NCI-H1048 (cell line): Measurements from ENCODE around the gene CNTNAP5.
A peak's percentile ranks its signal among the peaks of the same experiment; 100 is the strongest.

Experiments used
- DNase-seq: peaks from one replicate; lab custom pipeline; 2025; lab: John Stamatoyannopoulos, UW

Gene CNTNAP5

GRCh38 chr2:124025171-124025580 lies at the start of gene CNTNAP5:
Gene CNTNAP5, plus strand, starts transcription at chr2:124025287. Its CDS starts 364 bp downstream, at chr2:124025651.
- peak; percentile 51 for DNase-seq

GRCh38 chr2:123976054-123976648 lies 48.9 kb upstream of the CNTNAP5 start:
- no peak for DNase-seq

GRCh38 chr2:123993728-123994323 lies 31.3 kb upstream of the CNTNAP5 start:
- DNase-seq = no peak

DNA sequence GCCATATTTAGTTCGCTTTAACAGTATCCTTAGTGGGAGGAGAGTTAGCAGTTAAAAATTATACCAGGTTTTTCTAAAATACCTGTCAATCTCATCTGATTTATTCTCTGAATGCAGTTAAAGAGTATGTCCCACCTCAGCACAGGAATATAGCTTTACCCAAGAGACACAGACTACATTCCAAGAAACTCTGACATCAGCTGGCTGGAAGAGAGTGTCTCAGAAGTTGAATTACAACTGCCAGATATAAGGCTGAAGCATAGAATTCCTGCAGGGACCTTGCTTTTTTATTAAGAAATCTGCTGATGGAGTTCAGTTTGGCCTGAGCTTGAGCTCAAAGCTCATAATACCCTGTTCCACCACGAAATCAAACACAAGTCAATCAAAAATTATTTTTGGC lies 25.4 kb upstream of the CNTNAP5 start:
- DNase-seq = no peak

GRCh38 chr2:124001696-124002430 lies 23.2 kb upstream of the CNTNAP5 start:
- DNase-seq = no peak

DNA sequence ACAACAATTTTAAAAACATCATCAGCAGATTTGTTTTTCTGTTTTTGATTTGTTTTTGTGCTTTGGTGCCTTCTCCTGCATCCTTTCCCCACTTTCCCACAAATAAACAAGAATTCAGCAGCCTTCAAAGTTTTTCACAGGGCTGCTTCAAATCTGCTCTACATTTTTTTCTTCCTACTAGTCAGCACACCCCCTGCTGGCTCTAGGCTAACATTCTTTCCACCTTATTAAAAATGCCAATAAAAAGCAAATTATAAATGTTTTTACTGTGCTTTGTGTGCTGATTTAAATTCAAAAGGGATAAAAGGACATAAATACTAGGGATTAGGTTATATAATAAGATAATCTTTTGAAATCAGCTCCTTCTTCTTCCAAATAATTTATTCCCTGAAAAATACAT lies 6.2 kb upstream of the CNTNAP5 start:
- DNase-seq = no peak

GRCh38 chr2:124024561-124025170 lies 421 bp upstream of the CNTNAP5 start:
- no peak for DNase-seq

DNA sequence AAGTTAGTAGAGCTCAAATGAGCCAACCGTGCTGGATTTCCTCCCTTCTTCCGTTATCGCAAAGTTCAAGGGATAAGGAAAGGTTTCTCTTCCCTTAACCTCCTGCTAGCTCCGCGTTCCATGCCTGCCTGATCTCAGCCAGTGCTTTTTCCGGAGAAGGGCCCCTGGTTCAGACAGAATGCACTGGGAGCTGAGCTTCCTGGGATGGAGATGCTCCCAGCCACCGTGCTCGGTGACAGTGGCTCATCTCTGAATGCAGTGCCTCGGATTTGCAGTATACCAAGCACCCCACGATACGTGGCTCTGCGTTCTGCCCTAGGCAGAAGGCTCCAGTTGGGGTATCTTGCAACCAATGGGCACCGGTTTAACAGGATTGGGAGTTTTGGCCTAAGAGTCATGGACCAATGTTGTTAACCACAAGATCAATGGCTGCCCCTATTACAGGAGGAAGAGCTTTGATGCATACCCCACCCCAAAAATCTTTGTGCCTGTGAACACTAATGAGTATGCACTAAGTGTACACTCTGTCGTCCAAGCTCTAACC lies 876 bp downstream of the CNTNAP5 start:
- no peak for DNase-seq

DNA sequence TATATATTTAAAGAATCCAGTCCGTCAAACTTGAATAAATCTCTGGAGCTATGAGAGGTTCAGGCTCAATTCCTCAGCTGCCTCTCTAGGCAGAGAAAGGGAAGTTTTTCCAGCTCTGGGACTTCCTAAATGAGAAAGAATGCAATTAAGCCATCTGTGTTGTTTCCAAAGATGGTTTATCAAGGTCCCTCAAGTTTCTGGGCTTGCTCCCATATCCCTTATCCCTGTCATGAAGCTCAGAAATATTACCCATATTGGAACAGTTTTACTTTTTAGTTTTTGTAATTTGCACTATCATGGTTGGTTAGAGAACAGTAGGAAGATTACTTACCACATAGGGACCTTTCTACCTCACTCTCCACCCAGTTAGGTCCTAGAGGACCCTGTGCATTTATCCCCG lies 1.4 kb downstream of the CNTNAP5 start:
- no peak for DNase-seq

DNA sequence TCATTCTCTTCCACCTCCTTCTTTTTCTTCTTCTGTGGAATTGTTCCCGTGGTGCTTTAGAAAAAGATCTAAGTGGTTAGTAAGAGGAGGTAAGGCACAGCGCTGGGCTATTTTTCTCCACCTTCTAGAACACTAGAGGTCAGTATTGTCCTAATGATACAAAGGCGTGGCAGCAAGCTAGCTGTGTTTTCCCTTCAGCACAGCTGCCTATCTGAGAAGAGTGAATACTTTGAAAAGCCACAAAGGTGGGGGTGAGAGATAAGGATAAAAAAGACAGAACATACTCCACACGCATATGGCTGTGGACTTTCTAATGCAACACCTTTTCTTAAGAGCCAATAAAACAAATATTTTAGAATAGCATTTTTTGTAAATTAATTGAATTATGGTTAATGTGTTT lies 2.1 kb downstream of the CNTNAP5 start:
- no peak for DNase-seq

GRCh38 chr2:124032799-124033198 lies 7.7 kb downstream of the CNTNAP5 start:
- no peak for DNase-seq

GRCh38 chr2:124034265-124034664 lies 9.2 kb downstream of the CNTNAP5 start:
- no peak for DNase-seq

- DNase-seq = no peak
Observed at GRCh38 chr2:124035001-124035400, 9.9 kb downstream of the CNTNAP5 start.

DNA sequence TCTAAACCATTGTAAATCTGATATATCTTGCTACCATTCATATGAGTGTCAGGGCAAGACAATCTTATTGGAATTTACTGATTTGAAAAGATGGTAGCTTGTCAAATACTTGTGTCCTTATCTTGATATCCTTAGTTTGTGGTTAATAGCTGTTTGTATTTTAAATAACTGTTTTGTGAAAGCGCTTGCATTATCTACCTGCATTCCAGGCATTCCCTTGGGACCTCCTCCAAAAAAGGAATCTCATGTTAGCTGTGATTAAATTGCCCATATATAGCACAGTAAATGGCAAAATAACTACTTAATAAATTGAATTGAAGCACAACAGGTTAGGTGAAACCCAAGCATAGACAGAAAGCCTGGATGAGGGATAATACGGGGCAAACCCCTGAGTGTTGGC lies 13.9 kb downstream of the CNTNAP5 start:
- no peak for DNase-seq

DNA sequence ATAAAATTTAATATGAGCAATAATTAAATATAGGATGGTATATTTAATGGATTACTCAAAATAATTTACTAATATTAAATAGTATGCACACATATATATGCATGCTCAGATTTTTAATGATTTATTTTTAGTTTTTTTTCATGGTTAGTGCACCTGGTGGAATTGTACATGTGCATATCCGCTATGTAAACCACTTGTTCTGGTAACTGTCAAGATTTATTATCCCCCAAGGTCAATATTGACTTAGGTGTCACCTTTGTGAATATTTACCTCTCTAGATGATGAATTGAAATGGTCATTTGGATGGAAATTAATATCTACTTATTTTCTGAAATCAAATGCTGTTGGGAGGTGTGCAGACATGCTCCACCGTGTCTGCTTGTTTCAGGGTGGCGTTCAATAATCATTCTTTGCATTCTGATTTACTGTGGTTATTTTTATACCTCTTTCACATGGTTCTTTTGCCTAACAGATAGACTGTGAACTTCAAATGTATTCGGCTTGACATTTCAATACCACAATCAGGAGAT lies 14.7 kb downstream of the CNTNAP5 start:
- no peak for DNase-seq

DNA sequence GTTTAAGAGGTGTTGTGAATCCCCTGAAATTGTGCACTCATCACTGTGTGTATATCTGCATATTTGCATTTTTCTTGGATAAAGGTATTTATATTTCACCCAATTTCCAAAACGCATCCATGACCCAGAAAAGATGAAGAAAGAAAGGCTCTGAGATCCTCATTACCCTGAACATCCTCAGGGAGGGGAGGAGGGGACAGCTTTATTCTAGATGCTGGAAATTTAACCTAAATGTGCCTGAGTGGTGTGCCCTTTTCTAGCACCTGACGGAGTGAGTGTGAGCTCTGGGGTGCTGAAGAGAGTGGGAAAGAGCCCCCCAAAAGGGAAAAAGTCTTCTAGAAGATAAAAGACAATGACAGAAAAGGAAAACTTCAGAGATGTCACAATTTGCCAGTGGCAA lies 20.8 kb downstream of the CNTNAP5 start:
- DNase-seq = no peak

- DNase-seq = no peak
Observed at GRCh38 chr2:124046332-124046731, 21.2 kb downstream of the CNTNAP5 start.

- no peak for DNase-seq
Observed at GRCh38 chr2:124048102-124048501, 23.0 kb downstream of the CNTNAP5 start.

DNA sequence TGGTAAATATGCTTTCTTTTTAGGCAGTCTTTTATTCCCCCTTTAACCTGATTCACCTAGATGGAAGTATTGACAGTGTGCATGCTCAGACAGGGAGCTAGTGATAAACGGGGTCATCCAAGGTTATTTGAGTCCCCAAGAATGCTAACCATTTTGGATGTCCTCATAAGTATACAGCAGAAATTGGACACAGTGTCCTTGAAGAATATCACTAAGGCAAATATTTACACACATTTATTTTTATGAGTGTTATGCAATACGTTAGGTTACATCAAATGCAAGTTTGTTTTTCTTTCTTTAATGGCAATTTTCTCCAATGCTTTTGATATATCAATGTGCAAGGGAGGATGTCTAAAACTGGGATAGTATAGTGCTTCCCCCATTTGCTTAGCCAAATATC lies 23.6 kb downstream of the CNTNAP5 start:
- DNase-seq = no peak

- no peak for DNase-seq
Observed at GRCh38 chr2:124049136-124049535, 24.0 kb downstream of the CNTNAP5 start.

- DNase-seq = no peak
Observed at GRCh38 chr2:124050833-124051497, 25.9 kb downstream of the CNTNAP5 start.

DNA sequence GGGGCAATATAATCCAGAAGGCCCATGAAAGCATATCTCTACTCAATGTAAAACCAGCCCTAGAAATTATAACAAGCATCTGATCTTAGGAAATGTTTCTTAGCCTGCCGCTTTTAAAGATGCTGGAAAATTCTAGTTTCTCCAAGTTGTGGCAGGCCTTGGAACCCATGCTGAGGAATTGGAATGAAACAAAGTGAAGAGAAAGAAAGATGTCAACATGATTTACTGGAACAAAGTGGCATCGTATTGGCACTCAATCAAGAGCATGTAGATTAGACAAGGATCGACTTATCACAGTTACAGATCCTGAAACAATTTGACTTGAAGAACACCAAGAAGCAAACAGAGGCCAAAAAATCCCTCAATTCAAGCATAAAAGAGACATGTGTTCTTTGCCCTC lies 28.7 kb downstream of the CNTNAP5 start:
- no peak for DNase-seq
